NCI-H2196 (cell line): ENCODE results near the gene BECN2.

Experiments used
- DNase-seq: peaks from one replicate; lab custom pipeline; 2025; ENCODE audit not compliant: unreplicated experiment; lab: John Stamatoyannopoulos, UW

BECN2 gene, protein sequence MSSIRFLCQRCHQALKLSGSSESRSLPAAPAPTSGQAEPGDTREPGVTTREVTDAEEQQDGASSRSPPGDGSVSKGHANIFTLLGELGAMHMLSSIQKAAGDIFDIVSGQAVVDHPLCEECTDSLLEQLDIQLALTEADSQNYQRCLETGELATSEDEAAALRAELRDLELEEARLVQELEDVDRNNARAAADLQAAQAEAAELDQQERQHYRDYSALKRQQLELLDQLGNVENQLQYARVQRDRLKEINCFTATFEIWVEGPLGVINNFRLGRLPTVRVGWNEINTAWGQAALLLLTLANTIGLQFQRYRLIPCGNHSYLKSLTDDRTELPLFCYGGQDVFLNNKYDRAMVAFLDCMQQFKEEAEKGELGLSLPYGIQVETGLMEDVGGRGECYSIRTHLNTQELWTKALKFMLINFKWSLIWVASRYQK

GRCh38 chr1:241957692-241958494 lies at the start of gene BECN2:
BECN2 (plus strand) TSS chr1:241957767; CDS start chr1:241957767, 0 bp downstream.
- no peak for DNase-seq

DNA sequence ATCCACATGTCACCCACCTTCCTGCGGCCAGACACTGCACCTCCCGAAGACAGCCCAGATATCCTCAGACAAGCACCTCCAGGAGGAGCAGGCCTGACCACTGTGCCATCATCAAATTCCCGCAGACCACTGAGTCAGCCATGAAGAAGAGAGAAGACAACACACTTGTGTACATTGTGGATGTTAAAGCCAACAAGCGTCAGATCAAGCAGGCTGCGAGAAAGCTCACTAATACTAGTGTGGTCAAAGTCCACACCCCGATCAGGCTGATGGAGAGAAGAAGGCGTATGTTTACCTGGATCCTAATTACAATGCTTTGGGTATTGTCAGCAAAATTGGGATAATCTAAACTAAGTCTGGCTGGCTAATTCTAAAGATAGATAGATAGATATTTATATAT lies 41.4 kb upstream of the BECN2 start:
- no peak for DNase-seq

DNA sequence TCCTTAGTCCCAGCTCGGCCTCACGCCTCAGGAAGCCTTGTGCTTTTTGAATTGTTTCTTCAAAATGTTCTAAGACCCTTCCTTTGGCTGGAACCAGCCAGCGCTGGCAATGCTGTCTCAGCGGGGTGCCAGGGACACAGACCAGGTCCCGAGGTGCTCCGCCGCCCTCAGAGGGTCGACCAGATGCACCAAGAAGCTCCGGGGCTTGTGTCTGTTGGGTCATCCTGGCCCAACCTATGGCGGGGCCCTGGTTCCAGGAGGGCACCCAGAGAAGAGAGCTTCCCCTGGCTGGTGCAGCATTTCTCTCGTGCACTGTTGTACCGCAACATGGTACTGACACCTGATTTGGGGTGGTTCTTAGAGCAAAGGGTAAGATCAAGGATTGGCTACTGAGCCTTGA lies 40.1 kb upstream of the BECN2 start:
- DNase-seq: no peak

- DNase-seq: no peak
Observed at GRCh38 chr1:241918879-241919278, 38.7 kb upstream of the BECN2 start.

DNA sequence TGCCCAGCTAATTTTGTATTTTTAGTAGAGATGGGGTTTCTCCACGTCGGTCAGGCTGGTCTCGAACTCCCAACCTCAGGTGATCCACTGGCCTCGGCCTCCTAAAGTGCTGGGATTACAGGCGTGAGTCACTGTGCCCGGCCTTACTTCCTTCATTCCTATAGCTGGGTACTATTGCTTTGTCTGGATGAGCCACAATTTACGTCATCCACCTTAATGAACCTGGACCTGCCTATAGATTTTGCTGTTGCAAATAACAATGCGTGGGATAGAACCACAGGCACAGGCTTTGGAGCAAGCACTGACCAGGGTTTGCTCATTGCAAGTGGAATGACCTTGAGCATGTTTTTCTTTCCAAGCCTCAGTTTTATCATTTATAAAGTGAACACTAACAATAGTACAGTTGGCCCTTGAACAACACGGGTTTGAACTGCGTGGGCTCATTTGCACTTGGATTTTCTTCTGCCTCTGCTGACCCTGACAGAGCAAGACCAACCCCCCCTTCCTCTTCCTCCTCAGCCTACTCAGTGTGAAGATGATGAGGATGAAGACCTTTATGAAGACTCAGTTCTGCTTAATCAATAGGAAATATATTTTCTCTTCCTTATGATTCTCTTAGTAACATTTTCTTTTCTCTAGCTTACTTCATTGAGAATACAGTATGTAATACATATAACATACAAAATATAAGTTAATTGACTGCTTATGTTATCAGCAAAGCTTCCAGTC lies 33.3 kb upstream of the BECN2 start:
- no peak for DNase-seq

- no peak for DNase-seq
Observed at GRCh38 chr1:241926141-241926540, 31.4 kb upstream of the BECN2 start.

DNA sequence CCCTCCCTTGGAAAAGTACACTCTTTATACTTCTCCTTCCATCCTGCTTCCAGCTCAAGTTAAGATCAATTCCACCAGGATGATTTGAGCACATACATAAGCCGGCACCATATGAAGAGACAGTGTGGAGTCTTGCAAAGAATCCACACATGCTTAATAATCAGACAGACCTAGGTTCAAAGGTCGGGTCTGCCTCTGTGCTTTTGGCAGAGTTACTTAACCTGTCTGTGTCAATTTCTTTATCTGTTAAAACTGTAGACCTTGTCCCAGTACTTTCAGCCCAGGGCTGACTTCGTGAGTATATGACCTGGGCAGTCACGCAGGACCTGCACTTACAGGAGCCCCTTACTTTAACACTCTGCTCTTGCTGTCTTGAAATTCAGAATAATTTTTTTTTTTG lies 30.2 kb upstream of the BECN2 start:
- no peak for DNase-seq

- DNase-seq: no peak
Observed at GRCh38 chr1:241932845-241933244, 24.7 kb upstream of the BECN2 start.

- no peak for DNase-seq
Observed at GRCh38 chr1:241934201-241934848, 23.2 kb upstream of the BECN2 start.

DNA sequence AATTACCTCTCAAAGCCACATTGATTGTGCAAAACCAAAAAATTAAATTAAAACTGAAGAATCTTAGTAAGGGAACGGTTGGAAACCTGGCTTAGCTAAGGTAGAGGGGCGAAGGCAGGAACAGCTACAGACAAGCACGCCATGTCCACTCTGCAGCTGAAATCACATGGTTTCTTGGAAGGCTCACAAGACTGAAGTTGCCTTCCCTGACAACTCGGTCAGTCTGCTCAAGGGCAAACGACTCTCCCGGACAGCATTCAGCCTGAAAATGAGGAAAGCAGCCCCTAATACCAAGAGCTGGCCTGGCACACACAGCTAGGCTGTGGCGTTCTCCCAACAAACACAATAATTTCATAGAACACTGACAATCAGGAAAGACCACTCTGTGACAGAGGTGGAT lies 22.7 kb upstream of the BECN2 start:
- DNase-seq: no peak

DNA sequence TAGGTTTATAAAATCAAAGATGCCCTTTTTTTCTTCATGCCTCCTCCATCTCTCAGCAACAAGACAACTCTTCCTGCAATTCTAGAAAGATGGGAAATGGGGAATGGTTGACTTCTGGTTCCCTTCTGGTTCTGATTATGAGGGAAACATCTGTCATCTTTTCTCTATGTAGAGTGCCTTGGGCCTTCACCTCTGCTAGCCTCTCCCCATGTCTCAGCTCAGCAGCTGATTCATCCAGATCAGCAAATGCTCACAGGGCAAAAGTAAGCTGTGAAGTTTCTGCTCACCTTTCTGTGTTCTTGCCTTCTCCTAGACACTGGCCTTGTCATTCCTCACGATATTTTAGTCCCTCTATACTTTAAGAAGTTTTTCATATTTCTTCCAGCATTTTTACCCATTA lies 17.8 kb upstream of the BECN2 start:
- DNase-seq: no peak

DNA sequence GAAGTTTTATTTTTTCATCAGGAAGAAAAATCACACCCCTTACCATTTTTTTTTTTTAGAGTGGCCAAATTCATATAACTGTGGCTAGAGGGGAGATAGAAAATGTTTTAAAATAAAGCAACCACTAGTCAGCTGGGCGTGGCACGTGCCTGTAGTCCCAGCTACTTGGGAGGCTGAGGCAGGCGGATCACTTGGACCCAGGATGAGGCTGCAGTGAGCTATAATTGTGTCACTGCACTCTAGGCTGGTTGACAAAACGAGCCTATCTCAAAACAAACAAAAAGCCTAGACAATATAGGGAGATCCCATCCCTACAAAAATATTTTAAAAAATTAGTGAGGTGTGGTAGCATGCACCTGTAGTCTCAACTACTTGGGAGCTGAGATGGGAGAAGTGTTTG lies 14.8 kb upstream of the BECN2 start:
- DNase-seq: no peak

DNA sequence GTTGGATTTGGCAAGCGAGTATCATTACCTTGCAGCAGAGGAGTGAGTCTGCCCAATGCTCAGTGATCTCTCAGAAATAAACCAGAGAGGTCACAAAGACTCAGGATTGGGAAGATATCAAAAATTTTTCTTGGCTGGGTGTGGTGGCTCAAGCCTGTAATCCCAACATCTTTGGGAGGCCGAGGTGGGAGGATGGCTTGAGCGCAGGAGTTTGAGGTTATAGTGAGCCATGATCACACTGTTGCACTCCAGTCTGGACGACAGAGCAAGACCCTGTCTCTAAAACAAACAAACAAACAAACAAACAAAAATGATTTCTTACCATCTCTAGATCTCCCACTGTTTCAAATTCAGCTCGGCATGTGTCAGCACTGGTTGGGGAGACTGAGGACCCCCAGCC lies 13.3 kb upstream of the BECN2 start:
- no peak for DNase-seq

DNA sequence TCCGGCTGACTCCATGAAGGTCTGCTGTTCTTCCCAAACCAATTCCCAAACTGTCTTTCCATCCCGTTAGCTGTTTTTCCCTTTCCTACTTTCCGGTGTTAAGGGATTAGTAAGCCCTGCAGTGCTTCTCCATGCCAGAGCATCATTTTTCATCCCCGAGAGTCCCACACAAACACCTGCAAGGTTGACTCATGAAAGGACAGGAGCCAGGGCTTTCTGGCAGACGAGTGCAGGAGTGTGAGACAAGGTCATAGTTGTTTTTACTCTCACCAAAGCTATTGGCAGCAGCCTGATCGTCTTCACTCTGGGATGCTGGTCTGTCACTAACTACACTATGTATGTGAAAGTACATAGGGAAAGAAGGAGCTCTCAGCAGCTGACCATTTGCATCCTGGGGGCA lies 10.2 kb upstream of the BECN2 start:
- DNase-seq: no peak

- no peak for DNase-seq
Observed at GRCh38 chr1:241950390-241950789, 7.2 kb upstream of the BECN2 start.

- no peak for DNase-seq
Observed at GRCh38 chr1:241962153-241962552, 4.6 kb downstream of the BECN2 start.

GRCh38 chr1:241963722-241964121 lies 6.2 kb downstream of the BECN2 start:
- no peak for DNase-seq

- DNase-seq: no peak
Observed at GRCh38 chr1:241964550-241965282, 7.1 kb downstream of the BECN2 start.

GRCh38 chr1:241968611-241969010 lies 11.0 kb downstream of the BECN2 start:
- DNase-seq: no peak

DNA sequence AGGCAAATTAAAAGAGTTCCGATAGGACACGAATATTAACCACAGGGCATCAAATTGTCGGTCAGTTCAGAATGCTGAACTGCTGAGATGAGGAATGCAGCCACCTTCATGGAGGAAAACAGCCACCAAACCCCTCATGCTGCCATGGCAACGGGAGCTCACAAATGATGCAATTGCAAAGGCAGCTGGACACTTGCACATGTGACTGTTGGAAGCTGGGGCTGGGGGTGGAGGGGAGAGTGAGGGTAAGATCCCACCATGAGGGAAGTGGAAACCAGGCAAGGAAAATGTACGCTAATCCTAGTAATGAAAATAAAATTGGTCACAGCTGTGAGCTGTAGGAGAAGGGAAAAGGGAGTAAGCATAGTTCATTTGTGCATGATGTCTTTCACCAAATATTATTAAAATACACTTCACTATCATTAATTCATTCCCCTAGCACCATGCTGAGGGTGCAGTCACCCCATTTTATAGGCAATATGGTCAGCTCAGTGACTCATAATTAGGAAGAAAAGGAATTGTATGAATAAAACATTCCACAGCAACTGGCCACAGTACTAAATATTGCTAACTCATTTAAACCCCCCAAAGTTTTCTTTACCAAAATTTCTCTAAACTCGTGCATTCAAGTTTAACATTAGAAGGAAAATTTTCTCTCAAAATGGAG lies 15.3 kb downstream of the BECN2 start:
- no peak for DNase-seq
